HL-60 (cell line): Measurements from ENCODE around the gene SASH3.

Experiments used
- DNase-seq, 2 experiments: peaks; one replicate each; pipeline ENCODE4 v3.0.0-alpha.2; 2010 to 2020; ENCODE audit warnings: low read depth in 1 of 2, low spot score in 1 of 2
- H3K27ac ChIP-seq: fragments of 250-450 bp; sonication (Bioruptor Pico); replicated peaks from 2 replicates; pipeline ENCODE4 v1.5.1; 2020; ENCODE audit warnings: mild to moderate bottlenecking, moderate library complexity
- H3K27me3 ChIP-seq: fragments of 250-450 bp; sonication (Bioruptor Pico); 2 replicates; pipeline ENCODE4 v1.5.1; 2021; ENCODE audit warnings: mild to moderate bottlenecking, moderate library complexity; ENCODE audit not compliant: insufficient read depth, poor library complexity, severe bottlenecking
- H3K4me3 ChIP-seq: replicated peaks from 2 replicates; pipeline ENCODE4 v1.5.1; 2011; ENCODE audit warnings: mild to moderate bottlenecking, control low read depth, low read length; ENCODE audit not compliant: insufficient read depth
- CTCF ChIP-seq: IDR thresholded peaks from one replicate; pipeline ENCODE4 v1.5.1; 2011; ENCODE audit warnings: low read length, control low read depth, inconsistent platforms; ENCODE audit not compliant: insufficient read depth
- GABPA ChIP-seq: IDR thresholded peaks from 2 replicates; pipeline ENCODE4 v1.6.1; 2012; ENCODE audit warnings: low read depth
- POLR2AphosphoS5 ChIP-seq: IDR thresholded peaks from 2 replicates; pipeline ENCODE4 v1.6.1; 2012; ENCODE audit warnings: low read depth
- REST ChIP-seq: IDR thresholded peaks from 2 replicates; pipeline ENCODE4 v1.6.1; 2012; ENCODE audit warnings: low read depth; ENCODE audit not compliant: insufficient replicate concordance
- SPI1 ChIP-seq: IDR thresholded peaks from 2 replicates; pipeline ENCODE4 v1.6.1; 2012; ENCODE audit warnings: low read depth, mild to moderate bottlenecking, borderline replicate concordance

SASH3 gene

DNA sequence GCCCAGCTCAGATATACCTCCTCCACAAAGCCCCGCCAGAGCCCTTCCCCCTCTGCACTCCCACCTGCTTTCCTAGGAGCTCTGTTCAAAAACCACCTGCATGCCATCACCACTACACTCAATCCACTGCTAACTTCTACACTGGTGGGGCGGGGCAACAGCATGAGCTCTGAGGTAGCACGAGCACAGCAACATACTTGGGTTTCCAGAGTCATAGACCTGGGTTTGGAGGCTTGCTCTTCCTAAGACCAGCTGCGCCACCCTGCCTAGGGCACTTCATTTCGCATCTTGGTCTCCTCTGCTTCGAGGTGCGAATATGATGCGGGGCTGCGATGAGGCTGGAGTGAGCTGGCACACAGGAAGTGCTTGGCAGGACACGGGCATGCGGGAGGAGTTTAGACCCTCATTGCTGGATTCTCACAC, 3.6 kb downstream of the SASH3 start:
- Histone ChIP-seq H3K4me3 (no peak overlapping the region), H3K27me3 (no peaks in the 10 kb centered on the region), H3K27ac (no peak overlapping the region)
- DNase-seq, result no peak
- TF ChIP-seq SPI1 (no peak), CTCF (no peak), REST (no peak), POLR2AphosphoS5 (no peak), GABPA (no peak)

DNA sequence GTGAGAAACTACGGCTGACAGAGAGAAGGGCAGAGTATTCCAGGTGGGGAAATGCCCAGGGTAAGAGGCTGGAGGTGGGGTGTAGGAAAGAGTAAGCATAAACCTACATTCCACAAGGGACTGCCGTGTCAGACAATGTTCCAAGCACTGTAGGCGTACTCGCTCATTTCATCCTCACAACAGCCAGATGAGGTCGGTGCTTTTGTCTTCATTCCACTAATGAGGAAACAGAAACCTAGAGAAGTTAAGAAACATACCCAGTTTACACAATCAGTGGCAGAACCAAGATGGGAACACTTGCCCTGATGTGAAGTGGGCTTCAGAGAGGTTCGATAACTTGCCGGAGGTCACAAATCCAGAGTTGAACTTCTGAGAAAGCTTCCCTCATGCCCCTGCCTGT, 4.6 kb downstream of the SASH3 start:
- Histone ChIP-seq H3K27me3 (no peaks in the 10 kb centered on the region), H3K4me3 (no peak overlapping the region), H3K27ac (no peak overlapping the region)
- DNase-seq, result no peak
- TF ChIP-seq GABPA (no peak), SPI1 (no peak), POLR2AphosphoS5 (no peak), CTCF (no peak), REST (no peak)

DNA sequence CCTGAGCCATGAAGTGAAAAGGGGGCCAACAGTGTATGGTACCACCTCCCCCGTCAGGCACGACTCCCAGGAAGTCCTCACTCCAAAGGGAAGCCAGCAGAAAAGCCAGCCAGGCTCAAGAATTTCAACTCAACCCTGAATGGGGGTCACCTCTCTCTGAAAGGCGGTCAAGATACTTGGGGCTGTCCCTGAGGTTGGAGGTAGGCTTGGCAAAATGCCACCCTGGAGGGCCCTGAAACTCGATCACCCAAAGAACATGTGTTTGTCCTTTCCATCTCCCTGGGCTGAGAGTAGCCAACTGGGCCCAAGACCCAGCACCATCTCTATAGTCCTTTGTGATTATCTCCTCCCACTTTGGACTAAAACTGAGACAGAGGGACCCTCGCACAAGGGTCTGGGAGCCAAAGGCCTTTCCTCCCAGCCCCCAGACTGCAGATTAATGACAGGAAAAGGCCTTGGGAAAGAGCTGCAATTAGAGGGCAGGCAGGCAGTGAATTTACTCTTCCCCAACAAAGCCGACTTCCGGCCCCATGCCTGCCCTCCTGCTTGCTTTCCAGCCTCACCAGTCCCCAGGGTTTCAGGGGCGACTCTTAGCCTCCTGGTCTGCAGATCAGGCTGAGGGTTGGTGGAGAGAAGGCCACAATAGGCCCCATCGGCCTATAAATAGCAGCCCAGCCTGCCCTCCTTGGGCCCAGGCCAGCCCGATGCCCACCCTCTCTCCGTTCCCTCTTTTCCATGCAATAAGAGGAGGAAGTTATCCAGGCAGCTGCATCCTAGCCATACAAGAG, 5.6 kb downstream of the SASH3 start:
- Histone ChIP-seq H3K27ac (no peak overlapping the region), H3K4me3 (no peak overlapping the region), H3K27me3 (no peaks in the 10 kb centered on the region)
- TF ChIP-seq POLR2AphosphoS5 (no peak), GABPA (no peak), SPI1 (no peak), REST (no peak), CTCF (no peak)
- no peak for DNase-seq
